Astrocyte (in vitro differentiated cells and primary cell): ENCODE data around the gene PNKP. TPM values are rescaled to one million over a fixed set of nuclear protein-coding genes. Genes with fewer than 3 reads are reported as not detected.

Experiments used
- DNase-seq: peaks from one replicate; pipeline ENCODE4 v3.0.0-alpha.2; 2010; ENCODE audit warnings: low read depth
- FAIRE-seq: peaks from 2 replicates; lab custom pipeline; 2011; peaks lifted over from hg19 to GRCh38; lab: Jason Lieb, UNC
- H2AFZ ChIP-seq: 2 replicates; pipeline ENCODE4 v1.6.0; 2012; ENCODE audit warnings: low read depth, low read length, inconsistent platforms
- H3K27ac ChIP-seq: 2 replicates; pipeline ENCODE4 v1.5.1; 2011; ENCODE audit warnings: low read depth, low read length, inconsistent platforms
- H3K27me3 ChIP-seq: 2 replicates; pipeline ENCODE4 v1.6.0; 2011; ENCODE audit warnings: low read length, inconsistent platforms; ENCODE audit not compliant: insufficient read depth
- H3K36me3 ChIP-seq: 2 replicates; pipeline ENCODE4 v1.5.1; 2011; ENCODE audit warnings: low read length, inconsistent platforms; ENCODE audit not compliant: insufficient read depth
- H3K4me1 ChIP-seq: 2 replicates; pipeline ENCODE4 v1.5.1; 2011; ENCODE audit warnings: low read length, inconsistent platforms; ENCODE audit not compliant: insufficient read depth
- H3K4me2 ChIP-seq: 2 replicates; pipeline ENCODE4 v1.6.0; 2012; ENCODE audit warnings: low read length, inconsistent platforms
- H3K4me3 ChIP-seq: 2 replicates; pipeline ENCODE4 v1.5.1; 2011; ENCODE audit warnings: low read depth, mild to moderate bottlenecking, low read length, inconsistent platforms; ENCODE audit not compliant: insufficient read depth
- H3K79me2 ChIP-seq: 2 replicates; pipeline ENCODE4 v1.6.0; 2012; ENCODE audit warnings: mild to moderate bottlenecking, low read length, inconsistent platforms; ENCODE audit not compliant: insufficient read depth
- H3K9ac ChIP-seq: 2 replicates; pipeline ENCODE4 v1.6.0; 2012; ENCODE audit warnings: mild to moderate bottlenecking, low read length, inconsistent platforms
- H3K9me3 ChIP-seq: 2 replicates; pipeline ENCODE4 v1.5.1; 2012; ENCODE audit warnings: low read depth, mild to moderate bottlenecking, low read length, inconsistent platforms; ENCODE audit not compliant: insufficient read depth
- H4K20me1 ChIP-seq: 2 replicates; pipeline ENCODE4 v1.6.0; 2012; ENCODE audit warnings: low read length, inconsistent platforms; ENCODE audit not compliant: insufficient read depth
- H3K27ac Mint-ChIP-seq: one replicate; pipeline ENCODE4 v1.8.0; 2021; ENCODE audit warnings: mild to moderate bottlenecking, mixed read lengths; ENCODE audit not compliant: unreplicated experiment
- H3K27me3 Mint-ChIP-seq: one replicate; pipeline ENCODE4 v1.8.0; 2021; ENCODE audit warnings: low read depth, mixed read lengths; ENCODE audit not compliant: unreplicated experiment
- H3K36me3 Mint-ChIP-seq: one replicate; pipeline ENCODE4 v1.8.0; 2021; ENCODE audit warnings: low read depth, mixed read lengths; ENCODE audit not compliant: unreplicated experiment
- H3K4me1 Mint-ChIP-seq: one replicate; pipeline ENCODE4 v1.8.0; 2021; ENCODE audit warnings: low read depth, mixed read lengths; ENCODE audit not compliant: unreplicated experiment
- H3K4me3 Mint-ChIP-seq: one replicate; pipeline ENCODE4 v1.8.0; 2021; ENCODE audit warnings: mild to moderate bottlenecking, moderate library complexity, mixed read lengths; ENCODE audit not compliant: unreplicated experiment
- H3K9me3 Mint-ChIP-seq: one replicate; pipeline ENCODE4 v1.8.0; 2021; ENCODE audit warnings: mild to moderate bottlenecking, mixed read lengths; ENCODE audit not compliant: unreplicated experiment
- CTCF ChIP-seq: IDR thresholded peaks from 2 replicates; pipeline ENCODE4 v1.5.1; 2011; ENCODE audit warnings: low read depth, mild to moderate bottlenecking, inconsistent platforms, low read length, moderate library complexity; ENCODE audit not compliant: insufficient read depth
- EZH2 ChIP-seq: IDR thresholded peaks from 2 replicates; pipeline ENCODE4 v1.6.1; 2012; ENCODE audit warnings: mild to moderate bottlenecking, low read length, inconsistent platforms; ENCODE audit not compliant: insufficient read depth
- total RNA-seq: library from RNA; stranded (reverse); gene quantifications from 2 replicates; pipeline ENCODE4 v1.2.1, GENCODE V29; 2021

Gene PNKP
- total RNA-seq, 1 donor from 2014 or later: 54.8 TPM

GRCh38 chr19:49858088-49858985, 9.0 kb downstream of the PNKP start:
- Mint-ChIP-seq H3K4me3 (no peak overlapping the region), H3K27ac (peak overlapping the region; percentile 58)
- H4K20me1 ChIP-seq: peaks cover 73% of the 10 kb centered on the region

DNA sequence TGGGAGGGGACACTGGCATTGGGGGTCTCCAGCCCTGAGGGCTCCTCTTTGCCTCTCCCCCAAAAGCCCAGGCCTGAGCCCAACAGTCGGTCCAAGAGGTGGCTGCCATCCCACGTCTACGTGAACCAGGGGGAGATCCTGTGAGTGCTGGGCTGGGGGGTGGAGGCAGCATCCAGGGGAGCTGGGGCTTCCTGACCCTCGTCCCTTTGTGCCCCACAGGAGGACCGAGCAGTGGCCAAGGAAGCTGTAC, 9.6 kb downstream of the PNKP start:
- Mint-ChIP-seq H3K27me3 (no peaks in the 10 kb centered on the region), H3K36me3 (peaks cover 5% of the 10 kb centered on the region), H3K4me3 (no peak overlapping the region), H3K27ac (no peak overlapping the region), H3K4me1 (peaks cover 13% of the 10 kb centered on the region), H3K9me3 (no peaks in the 10 kb centered on the region)
- Histone ChIP-seq H3K9ac (no peak overlapping the region), H3K4me2 (no peak overlapping the region), H3K79me2 (peaks cover 46% of the 10 kb centered on the region), H2AFZ (no peak overlapping the region), H4K20me1 (peaks cover 75% of the 10 kb centered on the region), H3K36me3 (peaks cover 2% of the 10 kb centered on the region), H3K27ac (no peak overlapping the region), H3K9me3 (no peaks in the 10 kb centered on the region), H3K4me3 (no peak overlapping the region), H3K27me3 (no peaks in the 10 kb centered on the region), H3K4me1 (peaks cover 38% of the 10 kb centered on the region)
- DNase-seq (no peak), FAIRE-seq (no peak)
- TF ChIP-seq CTCF (no peak), EZH2 (no peak)

More at GRCh38 chr19:49858088-49858985, 9.0 kb downstream of the PNKP start:
- H3K27ac ChIP-seq: peak overlapping the region; percentile 61
- no peak overlapping the region for H3K4me3 ChIP-seq
- Mint-ChIP-seq H3K36me3 (peaks cover 8% of the 10 kb centered on the region), H3K4me1 (peaks cover 12% of the 10 kb centered on the region), H3K9me3 (no peaks in the 10 kb centered on the region), H3K27me3 (no peaks in the 10 kb centered on the region)
- H3K79me2 ChIP-seq: peaks cover 46% of the 10 kb centered on the region
- H3K9ac ChIP-seq: peak overlapping the region; percentile 50
- TF ChIP-seq EZH2 (no peak), CTCF (no peak)
- no peak for DNase-seq
- H2AFZ ChIP-seq: no peak overlapping the region
- peak overlapping the region; percentile 65 for H3K4me2 ChIP-seq
- H3K27me3 ChIP-seq: no peaks in the 10 kb centered on the region
- peaks cover 3% of the 10 kb centered on the region for H3K36me3 ChIP-seq
- FAIRE-seq: no peak
- no peaks in the 10 kb centered on the region for H3K9me3 ChIP-seq
- H3K4me1 ChIP-seq: peaks cover 34% of the 10 kb centered on the region
